NCI-H2029 (cell line): Measurements from ENCODE around the gene KRTAP12-4.
"Not testable (repeated sequence)": the region's sequence is repeated elsewhere in the genome, so short reads cannot be mapped to it uniquely, and the experiment has no call there.

Experiments
- DNase-seq: peaks from one replicate; lab custom pipeline; 2025; lab: John Stamatoyannopoulos, UW

KRTAP12-4 gene

GRCh38 chr21:44686843-44687561 lies 32.5 kb upstream of the KRTAP12-4 start:
- DNase-seq = no peak

GRCh38 chr21:44686000-44686781 lies 31.7 kb upstream of the KRTAP12-4 start:
- DNase-seq = no peak

GRCh38 chr21:44685050-44685449 lies 30.6 kb upstream of the KRTAP12-4 start:
- DNase-seq = not testable (repeated sequence)

- no peak for DNase-seq
Observed at GRCh38 chr21:44684483-44684882, 30.0 kb upstream of the KRTAP12-4 start.

GRCh38 chr21:44684077-44684476 lies 29.6 kb upstream of the KRTAP12-4 start:
- no peak for DNase-seq

- DNase-seq = no peak
Observed at GRCh38 chr21:44682580-44683151, 28.2 kb upstream of the KRTAP12-4 start.

- peak; percentile 84 for DNase-seq
Observed at GRCh38 chr21:44681861-44682579, 27.6 kb upstream of the KRTAP12-4 start, which contains the start of gene KRTAP12-1. TSS of gene KRTAP12-1 (minus strand) at chr21:44682163. CDS start at chr21:44682123, 40 bp downstream.

DNA sequence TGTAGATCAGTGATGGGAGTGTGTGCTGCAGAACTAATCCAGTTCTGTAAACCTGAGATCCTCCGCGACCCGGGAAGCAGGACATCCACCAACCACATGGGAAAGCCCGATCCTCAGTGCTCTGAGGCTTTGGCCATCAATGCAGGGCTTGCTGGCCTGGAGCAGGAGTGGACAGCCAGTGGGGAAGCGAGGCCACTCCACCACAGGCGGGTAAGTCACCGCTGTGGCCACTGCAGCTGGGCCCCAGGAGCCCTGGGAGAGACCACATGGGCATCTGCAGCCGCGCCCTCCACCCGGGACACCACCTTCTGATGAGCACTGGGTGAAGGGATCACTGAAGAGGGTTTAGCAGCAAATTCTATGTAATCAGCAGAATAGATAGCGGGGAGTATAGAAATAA lies 26.7 kb upstream of the KRTAP12-4 start:
- DNase-seq = no peak

DNA sequence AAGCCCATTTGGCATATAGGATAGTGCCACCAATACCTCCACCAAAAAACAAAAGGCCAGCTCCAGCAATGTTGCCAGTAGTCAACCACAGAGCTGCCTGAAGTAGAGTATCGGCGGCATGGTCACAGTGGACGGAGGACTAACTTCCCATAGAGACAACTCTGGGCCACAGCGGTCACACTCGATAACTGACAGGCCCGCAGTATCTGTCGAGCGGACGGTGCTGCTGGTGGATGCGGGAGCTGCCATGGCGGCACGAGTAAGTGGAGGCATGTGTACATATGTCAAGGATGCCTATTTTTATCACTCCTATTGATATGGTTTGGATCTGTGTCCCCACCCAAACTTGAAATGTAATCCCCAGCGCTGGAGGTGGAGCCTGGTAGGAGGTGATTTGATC lies 23.4 kb upstream of the KRTAP12-4 start:
- no peak for DNase-seq

- DNase-seq = no peak
Observed at GRCh38 chr21:44671911-44672310, 17.5 kb upstream of the KRTAP12-4 start.

DNA sequence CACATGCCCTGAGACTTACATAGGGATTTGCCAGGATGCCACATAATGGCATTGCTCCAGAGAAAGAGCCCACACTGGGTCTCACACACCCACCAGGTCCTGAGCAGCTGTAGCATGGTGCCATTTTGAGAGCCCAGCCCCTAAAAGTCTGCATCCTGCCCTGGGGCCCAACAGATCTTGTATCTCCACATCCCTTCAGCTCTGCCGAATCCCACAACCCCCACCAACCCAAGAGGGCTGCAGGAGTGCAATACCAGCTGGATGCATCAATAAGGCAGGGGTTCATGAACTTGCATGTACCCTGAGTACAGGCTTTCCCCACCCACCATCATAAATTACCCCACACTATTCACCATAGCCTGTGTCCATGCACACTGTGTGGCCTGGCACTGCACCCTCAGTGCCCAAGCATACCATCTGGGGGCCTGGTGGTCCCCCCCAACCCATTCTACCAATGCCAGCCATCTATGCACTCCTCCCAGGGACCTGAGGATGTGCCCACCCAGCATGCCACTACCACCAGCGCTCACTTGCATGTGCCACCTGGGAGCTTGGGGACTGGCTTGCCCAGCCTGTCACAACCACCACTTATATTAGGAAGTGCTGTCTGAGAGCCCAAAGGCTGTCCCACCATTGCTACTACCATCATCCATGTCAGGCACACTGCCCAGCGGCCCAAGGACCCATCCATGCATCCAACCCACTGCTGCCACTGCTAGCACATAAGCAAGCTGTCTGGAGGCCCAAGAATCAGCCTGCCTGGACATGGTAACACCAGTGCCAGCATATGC lies 16.4 kb upstream of the KRTAP12-4 start:
- DNase-seq = no peak

GRCh38 chr21:44667612-44668011 lies 13.2 kb upstream of the KRTAP12-4 start:
- no peak for DNase-seq

GRCh38 chr21:44666401-44667320 lies 12.2 kb upstream of the KRTAP12-4 start, which contains the start of gene KRTAP12-2:
TSS of gene KRTAP12-2 (minus strand) at chr21:44666927. CDS start at chr21:44666886, 41 bp downstream.
- peak; percentile 28 for DNase-seq

DNA sequence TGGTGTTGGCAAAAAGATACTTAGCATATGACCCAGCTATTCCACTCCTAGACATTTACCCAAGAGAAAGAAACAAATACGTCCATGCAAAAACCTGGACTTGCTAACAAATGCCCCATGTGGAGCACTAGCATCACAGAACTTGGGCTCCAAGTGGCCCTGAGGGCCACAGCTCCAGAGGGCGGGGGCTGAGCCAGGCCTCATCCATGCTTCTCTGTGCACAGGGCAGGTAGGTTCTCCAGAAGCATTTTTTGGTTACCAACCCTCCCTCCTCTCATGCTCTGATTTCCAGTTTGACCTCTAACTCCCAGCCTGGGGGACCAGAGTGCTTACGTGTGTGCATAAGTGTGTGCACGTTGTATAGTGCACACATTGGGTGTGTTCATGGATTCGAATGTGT lies 10.2 kb upstream of the KRTAP12-4 start:
- no peak for DNase-seq

- not testable (repeated sequence) for DNase-seq
Observed at GRCh38 chr21:44661567-44661966, 7.1 kb upstream of the KRTAP12-4 start.

DNA sequence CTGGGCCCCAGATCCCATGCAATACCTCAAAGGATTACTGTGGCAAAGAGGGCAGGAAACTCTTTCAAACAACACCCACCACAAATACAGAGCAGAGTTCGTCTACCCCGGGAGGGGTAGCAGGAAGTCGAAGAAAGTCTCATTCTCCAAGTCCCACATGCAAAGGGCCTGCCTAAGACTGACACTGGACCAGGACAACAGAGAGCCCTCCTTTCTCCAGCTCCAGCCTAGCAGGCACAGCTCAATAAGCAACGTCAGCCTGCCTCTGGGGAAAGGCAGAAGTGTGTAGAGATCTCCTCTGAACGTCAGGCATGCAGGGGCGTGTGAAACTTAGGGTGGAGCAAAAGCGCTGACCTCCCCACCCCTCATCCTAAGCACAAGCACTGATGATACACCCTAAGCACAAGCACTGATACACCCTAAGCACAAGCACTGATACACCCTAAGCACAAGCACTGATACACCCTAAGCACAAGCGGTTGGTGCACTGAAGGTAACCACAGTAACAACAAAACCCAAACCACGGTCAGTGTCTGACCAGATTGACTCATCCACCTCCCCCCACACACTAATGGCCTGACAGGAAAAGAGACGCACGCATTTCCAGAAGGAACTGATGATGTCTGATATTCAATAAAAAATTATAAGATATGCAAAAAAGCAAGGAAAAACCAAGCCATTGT lies 4.6 kb upstream of the KRTAP12-4 start:
- DNase-seq = no peak

DNA sequence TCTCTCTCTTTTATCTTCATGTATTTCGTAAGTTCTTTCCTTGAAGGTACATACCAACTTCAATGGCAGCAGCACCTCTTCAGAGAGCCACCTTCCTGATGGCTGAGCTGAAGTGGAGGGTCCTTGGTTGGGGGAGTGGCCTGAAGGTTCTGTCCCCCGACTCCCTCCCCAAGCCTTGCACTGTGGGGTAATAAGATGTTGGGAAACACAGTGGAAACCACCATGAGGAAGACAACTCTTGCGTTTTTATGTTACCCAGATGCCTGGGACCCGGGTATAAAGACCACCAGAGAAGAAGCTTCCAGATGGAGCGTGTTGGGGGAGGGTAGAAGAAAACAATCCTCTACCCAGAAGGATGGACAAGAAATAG lies 4.1 kb upstream of the KRTAP12-4 start:
- no peak for DNase-seq

- DNase-seq = no peak
Observed at GRCh38 chr21:44657635-44658540, 3.4 kb upstream of the KRTAP12-4 start, which contains the start of gene KRTAP12-3. TSS of gene KRTAP12-3 (plus strand) at chr21:44657932. CDS start at chr21:44657980, 48 bp downstream.
